ENCODE data around the gene BACH2.
"Not testable (repeated sequence)": the region's sequence is repeated elsewhere in the genome, so short reads cannot be mapped to it uniquely, and the experiment has no call there.

Gene BACH2

GRCh38 chr6:90090866-90091265 is 205.8 kb downstream of the BACH2 start:
- no peak for DNase-seq

GRCh38 chr6:90088009-90088408 is 208.6 kb downstream of the BACH2 start:
- DNase-seq: no peak

GRCh38 chr6:90087106-90087833 is 209.4 kb downstream of the BACH2 start:
- no peak for DNase-seq

GRCh38 chr6:90086517-90086916 is 210.1 kb downstream of the BACH2 start:
- DNase-seq: no peak

GRCh38 chr6:90083891-90084290 is 212.8 kb downstream of the BACH2 start:
- DNase-seq: no peak

GRCh38 chr6:90082847-90083246 is 213.8 kb downstream of the BACH2 start:
- no peak for DNase-seq

- DNase-seq: no peak
Measured at GRCh38 chr6:90080876-90081481, 215.7 kb downstream of the BACH2 start.

- DNase-seq: no peak
Measured at GRCh38 chr6:90079560-90080490, 216.8 kb downstream of the BACH2 start.

GRCh38 chr6:90078513-90079289 is 217.9 kb downstream of the BACH2 start:
- no peak for DNase-seq

GRCh38 chr6:90076511-90077415 is 219.9 kb downstream of the BACH2 start:
- DNase-seq: peak; percentile 26

- peak; percentile 54 for DNase-seq
Measured at GRCh38 chr6:90074161-90074850, 222.3 kb downstream of the BACH2 start.

- no peak for DNase-seq
Measured at GRCh38 chr6:90072935-90073464, 223.6 kb downstream of the BACH2 start.

GRCh38 chr6:90072501-90072900 is 224.1 kb downstream of the BACH2 start:
- no peak for DNase-seq

- DNase-seq: no peak
Measured at GRCh38 chr6:90068703-90069523, 227.7 kb downstream of the BACH2 start.

- DNase-seq: no peak
Measured at GRCh38 chr6:90068264-90068663, 228.4 kb downstream of the BACH2 start.

GRCh38 chr6:90066697-90067096 is 229.9 kb downstream of the BACH2 start:
- no peak for DNase-seq

- no peak for DNase-seq
Measured at GRCh38 chr6:90065173-90065572, 231.5 kb downstream of the BACH2 start.

GRCh38 chr6:90062667-90063066 is 234.0 kb downstream of the BACH2 start:
- DNase-seq: no peak

- DNase-seq: no peak
Measured at GRCh38 chr6:90062051-90062450, 234.6 kb downstream of the BACH2 start.

GRCh38 chr6:90059178-90059577 is 237.5 kb downstream of the BACH2 start:
- not testable (repeated sequence) for DNase-seq

All from retina (tissue), 1 donor.